K562 (cell line): ENCODE measurements around the gene SEBOX. TPM values are rescaled to one million over a fixed set of nuclear protein-coding genes. Genes with fewer than 3 reads are reported as not detected.

Experiments used
- ARID1B ChIP-seq: fragments of 450-650 bp; IDR thresholded peaks from 2 replicates; pipeline ENCODE4 v1.6.1; 2016; ENCODE audit warnings: antibody characterized with exemption, mild to moderate bottlenecking, inconsistent platforms
- CEBPB ChIP-seq: fragments of 450-650 bp; IDR thresholded peaks from 2 replicates; pipeline ENCODE4 v1.6.1; 2016; ENCODE audit warnings: missing genetic modification characterization, missing compliant biosample characterization
- CHD1 ChIP-seq: fragments of 200-600 bp; sonication (generic); IDR thresholded peaks from one replicate; pipeline ENCODE4 v1.6.1; 2012; ENCODE audit warnings: mild to moderate bottlenecking, moderate library complexity, low read length, inconsistent platforms
- EP400 ChIP-seq: fragments of 450-650 bp; IDR thresholded peaks from 2 replicates; pipeline ENCODE4 v1.6.1; 2017; ENCODE audit warnings: antibody characterized with exemption, mild to moderate bottlenecking, moderate library complexity
- HLTF ChIP-seq: fragments of 450-650 bp; IDR thresholded peaks from 2 replicates; pipeline ENCODE4 v1.6.1; 2016
- KDM5B ChIP-seq: fragments of 200-600 bp; sonication (generic); IDR thresholded peaks from 2 replicates; pipeline ENCODE4 v1.6.1; 2012; ENCODE audit warnings: low read depth, mild to moderate bottlenecking, moderate library complexity, low read length, control low read depth, inconsistent platforms; ENCODE audit not compliant: insufficient replicate concordance
- MEIS2 ChIP-seq: fragments of 450-650 bp; IDR thresholded peaks from 2 replicates; pipeline ENCODE4 v1.6.1; 2014; ENCODE audit warnings: mild to moderate bottlenecking; ENCODE audit not compliant: partially characterized antibody
- PCBP1 ChIP-seq: fragments of 200-400 bp; formaldehyde crosslinking; IDR thresholded peaks from 2 replicates; pipeline ENCODE4 v1.6.1; 2018; ENCODE audit warnings: mild to moderate bottlenecking, low read depth, low read length; ENCODE audit not compliant: poor library complexity, severe bottlenecking
- RBFOX2 ChIP-seq: fragments of 200-400 bp; formaldehyde crosslinking; IDR thresholded peaks from 2 replicates; pipeline ENCODE4 v1.6.1; 2017; ENCODE audit warnings: low read depth, mild to moderate bottlenecking, low read length, moderate library complexity
- RFX1 ChIP-seq: fragments of 450-650 bp; IDR thresholded peaks from 2 replicates; pipeline ENCODE4 v1.6.1; 2016; ENCODE audit warnings: mild to moderate bottlenecking, moderate library complexity
- RHOXF2B ChIP-seq: fragments of 250-450 bp; sonication (Bioruptor Pico); conservative IDR thresholded peaks from 2 replicates; pipeline ENCODE4 v1.5.1; 2021
- SMAD1 ChIP-seq: fragments of 150-350 bp; IDR thresholded peaks from 2 replicates; pipeline ENCODE4 v1.6.1; 2014; ENCODE audit warnings: low read length, low read depth; ENCODE audit not compliant: partially characterized antibody
- SOX6 ChIP-seq: fragments of 450-650 bp; IDR thresholded peaks from 2 replicates; pipeline ENCODE4 v1.6.1; 2014; ENCODE audit warnings: mild to moderate bottlenecking
- ZEB2 ChIP-seq: fragments of 450-650 bp; IDR thresholded peaks from 2 replicates; pipeline ENCODE4 v1.6.1; 2016
- ZFP30 ChIP-seq: fragments of 250-450 bp; sonication (Bioruptor Pico); IDR thresholded peaks from 2 replicates; pipeline ENCODE4 v1.8.0; 2022; ENCODE audit warnings: moderate library complexity, mild to moderate bottlenecking, inconsistent platforms, borderline replicate concordance
- ZKSCAN8 ChIP-seq: fragments of 200-800 bp; sonication (Bioruptor generic); IDR thresholded peaks from 2 replicates; pipeline ENCODE4 v1.6.1; 2016; ENCODE audit warnings: missing genetic modification characterization, missing compliant biosample characterization
- ZNF263 ChIP-seq: sonication (generic); formaldehyde crosslinking; IDR thresholded peaks from 2 replicates; pipeline ENCODE4 v1.8.0; 2022; ENCODE audit warnings: mild to moderate bottlenecking, missing genetic modification reagents, borderline replicate concordance
- polyA plus RNA-seq, 8 experiments: library from polyadenylated mRNA; depleted of rRNA in 4 of 8; stranded (reverse) in 5 of 8; unstranded in 3 of 8; fragments of >200 nt; fragmentation: Nextera tagmentation in 2 of 8; fragmentation: Illumina TruSeq in 1 of 8; extraction: Ambion mirVana in 2 of 8; extraction: Trizol in 1 of 8; gene quantifications; 2 replicates each; pipeline versions ENCODE4 v1.2.1 to v1.2.3, GENCODE V29; 2011 to 2014; ENCODE audit warnings: inconsistent platforms in 1 of 8, missing spikeins in 1 of 8
- total RNA-seq, 7 experiments: library from RNA; depleted of rRNA in 6 of 7; stranded (reverse); fragments of >200 nt in 6 of 7; fragmentation: Illumina TruSeq in 2 of 7; extraction: Trizol in 2 of 7; gene quantifications; 2 replicates each; pipeline versions ENCODE4 v1.2.1 to v1.2.3, GENCODE V29; 2011 to 2021; ENCODE audit warnings: low replicate concordance in 1 of 7
- TF ChIP-seq, protein P1 (sequence below): fragments of 250-450 bp; sonication (Bioruptor Pico); IDR thresholded peaks from 2 replicates; pipeline ENCODE4 v1.9.0; 2021; ENCODE audit warnings: mild to moderate bottlenecking
- TF ChIP-seq, protein P2 (sequence below): sonication (generic); formaldehyde crosslinking; IDR thresholded peaks from 2 replicates; pipeline ENCODE4 v1.8.1; 2023; ENCODE audit warnings: mild to moderate bottlenecking, missing genetic modification reagents
- TF ChIP-seq, protein P3 (sequence below): sonication (generic); formaldehyde crosslinking; IDR thresholded peaks from 2 replicates; pipeline ENCODE4 v1.8.1; 2022; ENCODE audit warnings: missing genetic modification reagents
- TF ChIP-seq, protein P4 (sequence below): sonication (generic); formaldehyde crosslinking; IDR thresholded peaks from 2 replicates; pipeline ENCODE4 v1.8.1; 2023; ENCODE audit warnings: missing genetic modification reagents, mild to moderate bottlenecking, borderline replicate concordance

The SEBOX gene
- total and polyA plus RNA-seq, 9 of the 15 experiments (the other 6 are each of a cell fraction or from before 2014, with no cell fraction given), result not detected

DNA sequence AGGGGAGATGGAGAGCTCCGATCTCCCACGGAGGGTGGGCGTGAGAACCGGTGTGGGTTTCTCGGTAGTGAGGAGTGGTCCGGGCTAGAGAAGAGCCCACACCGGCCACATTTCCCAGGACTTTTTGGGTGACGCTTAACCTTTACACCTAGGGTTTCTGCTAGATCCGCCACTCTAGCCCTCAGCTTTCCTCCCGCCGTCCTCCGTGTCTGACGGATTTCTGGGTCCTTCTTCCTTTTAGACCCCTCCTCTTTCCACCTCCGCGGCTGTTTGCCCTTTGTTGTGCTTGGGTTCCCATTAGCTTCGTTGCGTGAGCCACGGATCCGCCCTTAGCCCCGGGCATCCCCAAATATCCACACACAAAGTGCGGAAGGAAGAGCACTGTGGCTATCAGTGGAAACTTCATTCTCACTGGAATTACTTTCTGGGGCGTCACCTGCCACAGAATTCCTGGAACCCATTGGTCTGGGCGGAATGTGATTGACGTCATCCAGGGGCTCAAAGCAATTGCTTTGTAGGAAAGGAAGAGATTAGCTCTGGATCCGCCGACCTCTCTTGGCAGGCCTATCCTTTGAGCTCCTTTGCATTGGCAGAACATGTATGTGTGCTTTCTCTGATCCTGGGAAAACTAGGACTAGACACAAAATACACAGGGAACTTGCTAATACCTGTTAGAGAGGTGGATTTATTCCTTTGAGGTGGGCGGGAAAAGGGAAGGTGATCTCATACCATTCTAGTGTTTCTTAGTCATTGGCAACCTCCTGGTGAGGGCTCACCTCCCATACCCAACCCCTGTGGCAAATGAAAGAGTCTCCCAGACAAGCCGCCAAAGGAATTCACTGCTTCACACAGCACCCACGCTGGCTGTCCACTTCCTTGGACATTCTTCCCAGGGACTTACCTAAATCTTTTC, 28.8 kb downstream of the SEBOX start (continued):
- TF ChIP-seq MEIS2 (peak; percentile 44), EP400 (no peak), KDM5B (peak; percentile 9), CHD1 (no peak), SOX6 (peak; percentile 34; the same call in 1 of the 2 replicates), ZFP30 (CRISPR knock-in tag) (no peak), RFX1 (no peak), HLTF (no peak), RBFOX2 (peak; percentile 52; the same call in 1 of the 2 replicates), ZNF263 (CRISPR knock-in tag) (no peak), PCBP1 (no peak), ZEB2 (peak; percentile 50; the same call in 1 of the 2 replicates), ZKSCAN8 (no peak), CEBPB (tag) (no peak), ARID1B (peak; percentile 24; the same call in 1 of the 2 replicates), RHOXF2B (no peak), SMAD1 (no peak)
- TF ChIP-seq, protein P1, sequence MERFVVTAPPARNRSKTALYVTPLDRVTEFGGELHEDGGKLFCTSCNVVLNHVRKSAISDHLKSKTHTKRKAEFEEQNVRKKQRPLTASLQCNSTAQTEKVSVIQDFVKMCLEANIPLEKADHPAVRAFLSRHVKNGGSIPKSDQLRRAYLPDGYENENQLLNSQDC (CRISPR knock-in tag), result no peak
- TF ChIP-seq, protein P2, sequence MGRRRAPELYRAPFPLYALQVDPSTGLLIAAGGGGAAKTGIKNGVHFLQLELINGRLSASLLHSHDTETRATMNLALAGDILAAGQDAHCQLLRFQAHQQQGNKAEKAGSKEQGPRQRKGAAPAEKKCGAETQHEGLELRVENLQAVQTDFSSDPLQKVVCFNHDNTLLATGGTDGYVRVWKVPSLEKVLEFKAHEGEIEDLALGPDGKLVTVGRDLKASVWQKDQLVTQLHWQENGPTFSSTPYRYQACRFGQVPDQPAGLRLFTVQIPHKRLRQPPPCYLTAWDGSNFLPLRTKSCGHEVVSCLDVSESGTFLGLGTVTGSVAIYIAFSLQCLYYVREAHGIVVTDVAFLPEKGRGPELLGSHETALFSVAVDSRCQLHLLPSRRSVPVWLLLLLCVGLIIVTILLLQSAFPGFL (CRISPR knock-in tag), result 0 out of 2 replicates have a peak, but pooled peaks have one; percentile 60
- TF ChIP-seq, protein P3, sequence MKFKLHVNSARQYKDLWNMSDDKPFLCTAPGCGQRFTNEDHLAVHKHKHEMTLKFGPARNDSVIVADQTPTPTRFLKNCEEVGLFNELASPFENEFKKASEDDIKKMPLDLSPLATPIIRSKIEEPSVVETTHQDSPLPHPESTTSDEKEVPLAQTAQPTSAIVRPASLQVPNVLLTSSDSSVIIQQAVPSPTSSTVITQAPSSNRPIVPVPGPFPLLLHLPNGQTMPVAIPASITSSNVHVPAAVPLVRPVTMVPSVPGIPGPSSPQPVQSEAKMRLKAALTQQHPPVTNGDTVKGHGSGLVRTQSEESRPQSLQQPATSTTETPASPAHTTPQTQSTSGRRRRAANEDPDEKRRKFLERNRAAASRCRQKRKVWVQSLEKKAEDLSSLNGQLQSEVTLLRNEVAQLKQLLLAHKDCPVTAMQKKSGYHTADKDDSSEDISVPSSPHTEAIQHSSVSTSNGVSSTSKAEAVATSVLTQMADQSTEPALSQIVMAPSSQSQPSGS (CRISPR knock-in tag), result no peak; the same call in 1 of the 2 replicates
- TF ChIP-seq, protein P4, sequence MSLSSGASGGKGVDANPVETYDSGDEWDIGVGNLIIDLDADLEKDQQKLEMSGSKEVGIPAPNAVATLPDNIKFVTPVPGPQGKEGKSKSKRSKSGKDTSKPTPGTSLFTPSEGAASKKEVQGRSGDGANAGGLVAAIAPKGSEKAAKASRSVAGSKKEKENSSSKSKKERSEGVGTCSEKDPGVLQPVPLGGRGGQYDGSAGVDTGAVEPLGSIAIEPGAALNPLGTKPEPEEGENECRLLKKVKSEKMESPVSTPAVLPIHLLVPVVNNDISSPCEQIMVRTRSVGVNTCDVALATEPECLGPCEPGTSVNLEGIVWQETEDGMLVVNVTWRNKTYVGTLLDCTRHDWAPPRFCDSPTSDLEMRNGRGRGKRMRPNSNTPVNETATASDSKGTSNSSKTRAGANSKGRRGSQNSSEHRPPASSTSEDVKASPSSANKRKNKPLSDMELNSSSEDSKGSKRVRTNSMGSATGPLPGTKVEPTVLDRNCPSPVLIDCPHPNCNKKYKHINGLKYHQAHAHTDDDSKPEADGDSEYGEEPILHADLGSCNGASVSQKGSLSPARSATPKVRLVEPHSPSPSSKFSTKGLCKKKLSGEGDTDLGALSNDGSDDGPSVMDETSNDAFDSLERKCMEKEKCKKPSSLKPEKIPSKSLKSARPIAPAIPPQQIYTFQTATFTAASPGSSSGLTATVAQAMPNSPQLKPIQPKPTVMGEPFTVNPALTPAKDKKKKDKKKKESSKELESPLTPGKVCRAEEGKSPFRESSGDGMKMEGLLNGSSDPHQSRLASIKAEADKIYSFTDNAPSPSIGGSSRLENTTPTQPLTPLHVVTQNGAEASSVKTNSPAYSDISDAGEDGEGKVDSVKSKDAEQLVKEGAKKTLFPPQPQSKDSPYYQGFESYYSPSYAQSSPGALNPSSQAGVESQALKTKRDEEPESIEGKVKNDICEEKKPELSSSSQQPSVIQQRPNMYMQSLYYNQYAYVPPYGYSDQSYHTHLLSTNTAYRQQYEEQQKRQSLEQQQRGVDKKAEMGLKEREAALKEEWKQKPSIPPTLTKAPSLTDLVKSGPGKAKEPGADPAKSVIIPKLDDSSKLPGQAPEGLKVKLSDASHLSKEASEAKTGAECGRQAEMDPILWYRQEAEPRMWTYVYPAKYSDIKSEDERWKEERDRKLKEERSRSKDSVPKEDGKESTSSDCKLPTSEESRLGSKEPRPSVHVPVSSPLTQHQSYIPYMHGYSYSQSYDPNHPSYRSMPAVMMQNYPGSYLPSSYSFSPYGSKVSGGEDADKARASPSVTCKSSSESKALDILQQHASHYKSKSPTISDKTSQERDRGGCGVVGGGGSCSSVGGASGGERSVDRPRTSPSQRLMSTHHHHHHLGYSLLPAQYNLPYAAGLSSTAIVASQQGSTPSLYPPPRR (CRISPR knock-in tag), result no peak
